Measurements from ENCODE around the gene DDX31.

The DDX31 gene

GRCh38 chr9:132546148-132547051, 123.4 kb downstream of the DDX31 start:
- TF ChIP-seq REST (IDR thresholded peaks at IDR 0.05; ENCODE audit: insufficient read depth in 1 of 2, low read depth in 2 of 2, low read length in 2 of 2) (no peak), POLR2AphosphoS5 (IDR thresholded peaks at IDR 0.05; ENCODE audit: low read depth, low read length) (no peak), FOXP2 (optimal IDR thresholded peaks at IDR 0.05; ENCODE audit: borderline replicate concordance, extremely low read depth, extremely low read length, insufficient read depth) (no peak), SIN3A (IDR thresholded peaks at IDR 0.05; ENCODE audit: borderline replicate concordance, insufficient read depth, low read length) (no peak), TAF1 (IDR thresholded peaks at IDR 0.05; ENCODE audit: borderline replicate concordance, insufficient read depth, low read length) (no peak)

DNA sequence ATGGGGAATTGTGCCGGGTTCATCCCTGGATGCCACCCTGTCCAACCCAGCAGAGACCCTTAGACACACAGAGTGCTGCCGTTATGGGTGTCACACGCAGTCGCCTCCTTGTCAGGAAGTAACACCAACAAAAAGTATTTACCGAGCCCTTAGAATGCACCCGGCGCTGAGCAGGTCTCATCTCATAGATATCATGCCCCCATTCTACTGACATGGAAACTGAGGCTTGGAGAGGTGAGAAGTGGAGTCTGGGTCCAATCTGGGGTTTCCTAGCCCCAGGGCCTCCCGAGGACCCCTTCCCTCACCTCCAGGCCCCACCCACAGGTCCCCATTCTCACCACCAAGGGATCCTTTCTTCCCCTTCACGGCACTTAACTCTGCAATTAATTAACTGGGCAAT, 124.2 kb downstream of the DDX31 start:
- TF ChIP-seq POLR2AphosphoS5 (IDR thresholded peaks at IDR 0.05; ENCODE audit: low read depth, low read length) (no peak), SIN3A (IDR thresholded peaks at IDR 0.05; ENCODE audit: borderline replicate concordance, insufficient read depth, low read length) (no peak), REST (IDR thresholded peaks at IDR 0.05; ENCODE audit: insufficient read depth in 1 of 2, low read depth in 2 of 2, low read length in 2 of 2) (no peak), FOXP2 (optimal IDR thresholded peaks at IDR 0.05; ENCODE audit: borderline replicate concordance, extremely low read depth, extremely low read length, insufficient read depth) (no peak), TAF1 (IDR thresholded peaks at IDR 0.05; ENCODE audit: borderline replicate concordance, insufficient read depth, low read length) (no peak)

GRCh38 chr9:132543960-132544359, 125.8 kb downstream of the DDX31 start:
- TF ChIP-seq FOXP2 (optimal IDR thresholded peaks at IDR 0.05; ENCODE audit: borderline replicate concordance, extremely low read depth, extremely low read length, insufficient read depth) (no peak), TAF1 (IDR thresholded peaks at IDR 0.05; ENCODE audit: borderline replicate concordance, insufficient read depth, low read length) (no peak), SIN3A (IDR thresholded peaks at IDR 0.05; ENCODE audit: borderline replicate concordance, insufficient read depth, low read length) (no peak), POLR2AphosphoS5 (IDR thresholded peaks at IDR 0.05; ENCODE audit: low read depth, low read length) (no peak), REST (IDR thresholded peaks at IDR 0.05; ENCODE audit: insufficient read depth in 1 of 2, low read depth in 2 of 2, low read length in 2 of 2) (no peak)

DNA sequence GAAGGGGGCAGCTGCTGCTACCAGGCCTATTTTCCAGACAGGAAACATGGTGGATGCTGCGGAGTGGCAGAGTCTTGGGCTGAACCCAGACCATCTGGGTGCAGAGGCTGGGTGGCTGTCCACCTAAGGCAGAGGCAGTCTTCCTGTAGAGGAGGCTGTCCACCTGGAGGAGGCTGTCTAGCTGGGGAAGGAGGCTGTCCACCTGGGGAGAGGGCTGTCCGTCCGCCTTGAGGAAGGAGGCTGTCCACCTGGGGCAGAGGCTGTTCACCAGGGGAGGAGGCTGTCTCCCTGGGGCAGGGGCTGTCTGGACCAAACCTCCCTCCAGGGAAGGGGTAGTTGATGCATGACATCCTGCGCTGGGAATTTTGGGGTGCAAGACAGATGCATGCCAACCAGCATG, 126.5 kb downstream of the DDX31 start:
- TF ChIP-seq FOXP2 (optimal IDR thresholded peaks at IDR 0.05; ENCODE audit: borderline replicate concordance, extremely low read depth, extremely low read length, insufficient read depth), result no peak
- TF ChIP-seq TAF1 (IDR thresholded peaks at IDR 0.05; ENCODE audit: borderline replicate concordance, insufficient read depth, low read length), result no peak
- no peak for TF ChIP-seq REST (IDR thresholded peaks at IDR 0.05; ENCODE audit: insufficient read depth in 1 of 2, low read depth in 2 of 2, low read length in 2 of 2)
- no peak for TF ChIP-seq POLR2AphosphoS5 (IDR thresholded peaks at IDR 0.05; ENCODE audit: low read depth, low read length)
- TF ChIP-seq SIN3A (IDR thresholded peaks at IDR 0.05; ENCODE audit: borderline replicate concordance, insufficient read depth, low read length), result no peak
